GM18867 (cell line): ENCODE results near the gene FBLN1.
"Not testable (repeated sequence)": the region's sequence is repeated elsewhere in the genome, so short reads cannot be mapped to it uniquely, and the experiment has no call there.

Experiments used
- ATAC-seq: cut with Tn5 transposase; IDR thresholded peaks from one replicate; pipeline ENCODE4 v1.9.1; 2021; ENCODE audit warnings: mild to moderate bottlenecking, moderate library complexity; ENCODE audit not compliant: unreplicated experiment

The FBLN1 gene

GRCh38 chr22:45525480-45525879 is 22.8 kb downstream of the FBLN1 start:
- ATAC-seq, result no peak

- no peak for ATAC-seq
Observed at GRCh38 chr22:45526281-45526680, 23.6 kb downstream of the FBLN1 start.

GRCh38 chr22:45526768-45527360 is 24.2 kb downstream of the FBLN1 start:
- no peak for ATAC-seq

GRCh38 chr22:45527456-45527855 is 24.8 kb downstream of the FBLN1 start:
- ATAC-seq, result no peak

- ATAC-seq, result no peak
Observed at GRCh38 chr22:45528046-45528445, 25.4 kb downstream of the FBLN1 start.

- ATAC-seq, result no peak
Observed at GRCh38 chr22:45529105-45529504, 26.4 kb downstream of the FBLN1 start.

- no peak for ATAC-seq
Observed at GRCh38 chr22:45529971-45530575, 27.4 kb downstream of the FBLN1 start.

GRCh38 chr22:45531441-45532234 is 29.0 kb downstream of the FBLN1 start:
- no peak for ATAC-seq

GRCh38 chr22:45532235-45532631 is 29.6 kb downstream of the FBLN1 start:
- ATAC-seq, result no peak

GRCh38 chr22:45533703-45534102 is 31.0 kb downstream of the FBLN1 start:
- no peak for ATAC-seq

- ATAC-seq, result no peak
Observed at GRCh38 chr22:45534339-45535192, 31.9 kb downstream of the FBLN1 start.

- no peak for ATAC-seq
Observed at GRCh38 chr22:45535290-45535689, 32.6 kb downstream of the FBLN1 start.

GRCh38 chr22:45535835-45536234 is 33.2 kb downstream of the FBLN1 start:
- not testable (repeated sequence) for ATAC-seq

- no peak for ATAC-seq
Observed at GRCh38 chr22:45537734-45538181, 35.1 kb downstream of the FBLN1 start.

- no peak for ATAC-seq
Observed at GRCh38 chr22:45538281-45538680, 35.6 kb downstream of the FBLN1 start.

GRCh38 chr22:45540122-45540521 is 37.4 kb downstream of the FBLN1 start:
- no peak for ATAC-seq

- ATAC-seq, result no peak
Observed at GRCh38 chr22:45541382-45541979, 38.8 kb downstream of the FBLN1 start.

- no peak for ATAC-seq
Observed at GRCh38 chr22:45542001-45542520, 39.4 kb downstream of the FBLN1 start.

GRCh38 chr22:45542736-45543135 is 40.1 kb downstream of the FBLN1 start:
- ATAC-seq, result not testable (repeated sequence)

GRCh38 chr22:45543243-45543642 is 40.6 kb downstream of the FBLN1 start:
- no peak for ATAC-seq
